Endothelial cell of umbilical vein (primary cell): ENCODE measurements around the gene ARHGEF33. TPM values are rescaled to one million over a fixed set of nuclear protein-coding genes. Genes with fewer than 3 reads are reported as not detected.

Source experiments
- BruUV-seq: library from RNA; stranded (reverse); fragments of 400-500 nt; replicated peaks from 2 replicates; lab custom pipeline; 2021; lab: Mats Ljungman, UMichigan
- CTCF ChIA-PET: fragments of 300-600, 350-600 bp; sonication (Branson Sonifier 250); formaldehyde crosslinking; loops from one replicate; lab custom pipeline; 2021; ENCODE audit warnings: antibody characterized with exemption, inconsistent platforms; lab: Charles Lee
- POLR2A ChIA-PET: fragments of 300-600, 350-600 bp; sonication (Branson Sonifier 250); formaldehyde crosslinking; loops from one replicate; lab custom pipeline; 2021; ENCODE audit warnings: antibody characterized with exemption, inconsistent platforms; lab: Charles Lee
- DNase-seq: peaks from one replicate; pipeline ENCODE4 v3.0.0-alpha.2; 2011; ENCODE audit warnings: low read depth, low spot score
- FAIRE-seq: peaks from 2 replicates; lab custom pipeline; 2011; peaks lifted over from hg19 to GRCh38; lab: Jason Lieb, UNC
- H2AFZ ChIP-seq: 2 replicates; pipeline ENCODE4 v1.6.0; 2012; ENCODE audit warnings: low read depth, low read length, control low read depth, inconsistent platforms
- H3K27ac ChIP-seq: 2 replicates; pipeline ENCODE4 v1.5.1; 2011; ENCODE audit warnings: low read depth, mild to moderate bottlenecking, control low read depth, low read length, moderate library complexity; ENCODE audit not compliant: insufficient read depth
- H3K27me3 ChIP-seq, 2 experiments: 2 replicates each; pipeline versions ENCODE4 v1.6.0 to v1.6.1; 2011; ENCODE audit warnings: low read length in 2 of 2, mixed read lengths in 1 of 2; ENCODE audit not compliant: control insufficient read depth in 2 of 2, insufficient read depth in 2 of 2
- H3K36me3 ChIP-seq, 2 experiments: 2 replicates in 1 of 2; 3 replicates in 1 of 2; pipeline ENCODE4 v1.5.1; 2011; ENCODE audit warnings: low read length in 2 of 2, mild to moderate bottlenecking in 1 of 2, moderate library complexity in 1 of 2; ENCODE audit not compliant: control insufficient read depth in 2 of 2, insufficient read depth in 2 of 2; ENCODE audit errors: extremely low read depth in 1 of 2
- H3K4me1 ChIP-seq: 3 replicates; pipeline ENCODE4 v1.5.1; 2011; ENCODE audit warnings: mild to moderate bottlenecking, low read length; ENCODE audit not compliant: control insufficient read depth, insufficient read depth; ENCODE audit errors: extremely low read depth
- H3K4me2 ChIP-seq: 2 replicates; pipeline ENCODE4 v1.6.1; 2011; ENCODE audit warnings: low read length, control low read depth, mixed read lengths; ENCODE audit not compliant: insufficient read depth
- H3K4me3 ChIP-seq, 3 experiments: fragments of 200-600 bp in 1 of 3; sonication (generic), shearing (Covaris generic) in 1 of 3; replicated peaks in 1 of 3; 2 replicates each; pipeline ENCODE4 v1.5.1; 2011 to 2016; ENCODE audit warnings: control low read depth in 3 of 3, low read length in 3 of 3, mild to moderate bottlenecking in 2 of 3, inconsistent platforms in 1 of 3, low read depth in 1 of 3, moderate library complexity in 1 of 3; ENCODE audit not compliant: insufficient read depth in 1 of 3
- H3K79me2 ChIP-seq: 2 replicates; pipeline ENCODE4 v1.6.0; 2012; ENCODE audit warnings: low read length, inconsistent platforms; ENCODE audit not compliant: control insufficient read depth, insufficient read depth
- H3K9ac ChIP-seq: replicated peaks from 2 replicates; pipeline ENCODE3; 2011; ENCODE audit warnings: low read length, control low read depth; ENCODE audit not compliant: insufficient read depth; ENCODE audit errors: extremely low read depth
- H3K9me1 ChIP-seq: replicated peaks from 3 replicates; pipeline ENCODE4 v1.6.0; 2011; ENCODE audit warnings: mild to moderate bottlenecking, low read length; ENCODE audit not compliant: control insufficient read depth, insufficient read depth; ENCODE audit errors: extremely low read depth
- H3K9me3 ChIP-seq: replicated peaks from 2 replicates; pipeline ENCODE4 v1.5.1; 2012; ENCODE audit warnings: low read length, inconsistent platforms; ENCODE audit not compliant: control insufficient read depth, insufficient read depth
- H4K20me1 ChIP-seq: replicated peaks from 2 replicates; pipeline ENCODE3; 2011; ENCODE audit warnings: mild to moderate bottlenecking, low read length; ENCODE audit not compliant: control insufficient read depth, insufficient read depth; ENCODE audit errors: extremely low read depth
- EZH2 ChIP-seq: IDR thresholded peaks from 2 replicates; pipeline ENCODE4 v1.6.1; 2012; ENCODE audit warnings: borderline replicate concordance, low read depth, mild to moderate bottlenecking, moderate library complexity, low read length, inconsistent platforms; ENCODE audit not compliant: severe bottlenecking
- FOS ChIP-seq: IDR thresholded peaks from 2 replicates; pipeline ENCODE4 v1.6.1; 2011; ENCODE audit warnings: mild to moderate bottlenecking, low read length, moderate library complexity, borderline replicate concordance; ENCODE audit not compliant: insufficient read depth
- GATA2 ChIP-seq: IDR thresholded peaks from 2 replicates; pipeline ENCODE4 v1.7.0; 2011; ENCODE audit warnings: low read depth, mild to moderate bottlenecking, moderate library complexity, mixed read lengths, low read length; ENCODE audit not compliant: insufficient read length, insufficient read depth
- JUN ChIP-seq: IDR thresholded peaks from 2 replicates; pipeline ENCODE4 v1.6.1; 2011; ENCODE audit warnings: borderline replicate concordance, low read depth; ENCODE audit not compliant: insufficient read length, insufficient read depth
- MAX ChIP-seq: IDR thresholded peaks from 2 replicates; pipeline ENCODE4 v1.6.1; 2011; ENCODE audit not compliant: insufficient read depth, insufficient read length
- MYC ChIP-seq: IDR thresholded peaks from one replicate; pipeline ENCODE4 v1.6.1; 2011; ENCODE audit warnings: mild to moderate bottlenecking, low read depth, low read length
- POLR2A ChIP-seq: IDR thresholded peaks from 2 replicates; pipeline ENCODE4 v1.6.1; 2012; ENCODE audit warnings: low read depth, mild to moderate bottlenecking, control low read depth, low read length
- POLR2AphosphoS5 ChIP-seq: IDR thresholded peaks from 2 replicates; pipeline ENCODE4 v1.6.1; 2012; ENCODE audit warnings: low read depth, mild to moderate bottlenecking, control low read depth, low read length, moderate library complexity; ENCODE audit not compliant: insufficient read depth
- dilution Hi-C: fragments of 300-500 bp; cut with MboI; formaldehyde crosslinking; loops from one replicate; pipeline ENCODE4 v1.15.0; 2019; ENCODE audit warnings: low sequenced_read_pairs; ENCODE audit not compliant: extremely low pct_ligation_motif_present
- intact Hi-C: fragments of 100-400 bp; cut with micrococcal nuclease; formaldehyde crosslinking; loops from one replicate; pipeline ENCODE4 v1.10.0; 2022
- polyA plus RNA-seq, 4 experiments: library from polyadenylated mRNA; depleted of rRNA in 3 of 4; stranded (reverse) in 3 of 4; unstranded in 1 of 4; fragments of >200 nt; gene quantifications; 2 replicates each; pipeline versions ENCODE4 v1.2.1 to v1.2.3, GENCODE V29; 2011 to 2012; ENCODE audit warnings: missing spikeins in 1 of 4
- total RNA-seq: library from RNA; stranded (reverse); gene quantifications from 2 replicates; pipeline ENCODE4 v1.2.3, GENCODE V29; 2021
- TF ChIP-seq, protein P1 (sequence below), 2 donors: IDR thresholded peaks; 1 replicate in 1 of 2; 2 replicates in 1 of 2; pipeline ENCODE4 v1.5.1; 2011; ENCODE audit warnings: low read length in 2 of 2, mild to moderate bottlenecking in 2 of 2, moderate library complexity in 2 of 2, control low read depth in 1 of 2, inconsistent platforms in 1 of 2, low read depth in 1 of 2; ENCODE audit not compliant: insufficient read depth in 1 of 2; ENCODE audit errors: extremely low read depth in 1 of 2

The ARHGEF33 gene
- total and polyA plus RNA-seq, 2 donors (not counting 3 experiments of a cell fraction or from before 2014, with no cell fraction given) = 0.15 to 0.18 TPM

DNA sequence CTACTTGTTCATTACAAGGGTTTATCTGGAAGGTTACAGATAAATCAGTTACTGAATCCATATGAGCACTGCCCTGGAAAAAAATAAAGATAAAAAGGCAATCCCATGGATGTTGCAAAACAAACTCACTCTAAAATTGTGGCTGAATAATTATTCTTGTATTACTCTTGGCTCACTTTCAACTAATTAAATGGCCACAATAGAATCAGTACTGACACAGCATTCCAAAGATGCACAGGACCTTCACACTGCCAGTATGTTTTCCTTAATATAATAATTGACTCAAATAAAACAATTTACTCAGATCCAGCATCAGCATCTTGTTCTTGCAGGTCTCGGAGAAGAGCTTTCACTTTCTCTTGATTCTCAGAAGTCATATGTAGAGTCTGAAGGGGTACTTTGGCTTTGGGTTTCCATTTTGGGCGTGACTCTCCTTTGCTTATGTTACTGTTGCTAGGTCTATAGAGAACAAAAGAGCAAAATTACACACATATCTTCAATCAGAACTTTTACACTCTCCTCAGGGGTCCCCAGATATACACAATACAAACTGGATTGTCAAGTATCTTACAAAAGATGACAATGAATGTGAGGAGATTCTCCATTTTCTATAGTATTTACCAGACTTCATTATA lies 26.5 kb upstream of the ARHGEF33 start:
- DNase-seq = peak; percentile 2
- Histone ChIP-seq H4K20me1 (no peaks in the 10 kb centered on the region), H2AFZ (no peak overlapping the region), H3K27ac (no peak overlapping the region), H3K36me3 (peaks cover 7 to 10% of the 10 kb centered on the region in 2 experiments), H3K9ac (no peak overlapping the region), H3K4me1 (no peaks in the 10 kb centered on the region), H3K27me3 (no peaks in the 10 kb centered on the region), H3K9me1 (no peaks in the 10 kb centered on the region), H3K79me2 (no peaks in the 10 kb centered on the region), H3K4me3 (no peak overlapping the region), H3K4me2 (no peak overlapping the region), H3K9me3 (no peaks in the 10 kb centered on the region)
- CTCF ChIA-PET = interaction anchor here (0.7 kb wide), 1 partner anchor 84 kb away, joined by 3 read pairs; no protein-coding TSS in a partner anchor
- no TSS peak for BruUV-seq
- no peak for TF ChIP-seq MYC
- no peak for TF ChIP-seq JUN
- no peak for TF ChIP-seq FOS
- TF ChIP-seq EZH2 = no peak
- TF ChIP-seq, protein P1, sequence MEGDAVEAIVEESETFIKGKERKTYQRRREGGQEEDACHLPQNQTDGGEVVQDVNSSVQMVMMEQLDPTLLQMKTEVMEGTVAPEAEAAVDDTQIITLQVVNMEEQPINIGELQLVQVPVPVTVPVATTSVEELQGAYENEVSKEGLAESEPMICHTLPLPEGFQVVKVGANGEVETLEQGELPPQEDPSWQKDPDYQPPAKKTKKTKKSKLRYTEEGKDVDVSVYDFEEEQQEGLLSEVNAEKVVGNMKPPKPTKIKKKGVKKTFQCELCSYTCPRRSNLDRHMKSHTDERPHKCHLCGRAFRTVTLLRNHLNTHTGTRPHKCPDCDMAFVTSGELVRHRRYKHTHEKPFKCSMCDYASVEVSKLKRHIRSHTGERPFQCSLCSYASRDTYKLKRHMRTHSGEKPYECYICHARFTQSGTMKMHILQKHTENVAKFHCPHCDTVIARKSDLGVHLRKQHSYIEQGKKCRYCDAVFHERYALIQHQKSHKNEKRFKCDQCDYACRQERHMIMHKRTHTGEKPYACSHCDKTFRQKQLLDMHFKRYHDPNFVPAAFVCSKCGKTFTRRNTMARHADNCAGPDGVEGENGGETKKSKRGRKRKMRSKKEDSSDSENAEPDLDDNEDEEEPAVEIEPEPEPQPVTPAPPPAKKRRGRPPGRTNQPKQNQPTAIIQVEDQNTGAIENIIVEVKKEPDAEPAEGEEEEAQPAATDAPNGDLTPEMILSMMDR (IDR thresholded peaks at IDR 0.05; ENCODE audit: extremely low read depth in 1 of 2, insufficient read depth in 1 of 2, low read depth in 1 of 2, low read length in 2 of 2) = no peak
- no peak for TF ChIP-seq POLR2A
- TF ChIP-seq GATA2 = no peak
- TF ChIP-seq POLR2AphosphoS5 = no peak
- TF ChIP-seq MAX = no peak
- POLR2A ChIA-PET = no interaction called here
- no peak for FAIRE-seq
- intact Hi-C loops = no loop called here
- dilution Hi-C loops = no loop called here
